Activated CD8-positive, alpha-beta memory T cell treated with anti-CD3 and anti-CD28 coated beads for 1 hour (primary cell): Measurements from ENCODE around the gene GPR3.
"Not testable (repeated sequence)": the region's sequence is repeated elsewhere in the genome, so short reads cannot be mapped to it uniquely, and the experiment has no call there.

Experiments used
- DNase-seq, 2 donors: peaks; one replicate each; pipeline ENCODE4 v3.0.0-alpha.2; 2020; ENCODE audit warnings: low read depth in 1 of 2; ENCODE audit errors: extremely low read depth in 1 of 2

The GPR3 gene

DNA sequence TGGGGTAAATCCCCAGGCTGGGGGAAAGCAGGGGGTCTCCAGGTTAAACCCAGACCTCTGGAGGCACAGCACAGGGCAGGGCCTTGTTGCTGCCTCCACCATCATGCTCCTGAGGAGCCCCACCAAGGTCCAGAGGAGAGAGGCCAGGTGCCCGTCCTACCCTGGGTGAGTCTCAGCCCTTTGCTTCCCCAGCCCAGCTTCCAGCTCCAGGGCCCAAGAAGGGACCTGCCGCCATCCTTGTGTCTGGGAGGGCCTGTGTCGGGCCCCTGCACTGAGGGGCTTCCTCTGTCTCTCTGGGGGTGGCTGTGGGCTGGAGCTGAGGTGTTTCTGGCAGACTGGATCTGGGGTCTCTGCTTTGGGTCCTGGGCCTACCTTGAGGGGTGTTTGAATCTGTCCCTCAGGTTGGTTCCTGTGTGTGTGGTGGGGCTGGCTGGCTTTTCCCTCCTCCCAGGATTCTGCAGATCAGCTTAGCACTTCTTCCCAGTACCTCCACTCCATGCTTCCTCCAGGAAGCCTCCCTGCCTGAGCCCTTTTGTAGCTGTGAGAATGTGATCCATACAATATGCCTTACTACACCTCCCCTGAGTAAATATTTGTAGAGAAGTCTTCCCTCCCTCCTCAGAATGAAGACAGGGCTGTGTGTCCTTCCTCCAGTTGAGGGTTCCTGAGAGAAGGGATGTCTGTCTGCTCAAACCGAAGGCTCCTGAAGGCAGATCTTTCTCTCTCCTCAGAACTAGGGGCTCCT lies 6.2 kb downstream of the GPR3 start:
- no peak for DNase-seq

DNA sequence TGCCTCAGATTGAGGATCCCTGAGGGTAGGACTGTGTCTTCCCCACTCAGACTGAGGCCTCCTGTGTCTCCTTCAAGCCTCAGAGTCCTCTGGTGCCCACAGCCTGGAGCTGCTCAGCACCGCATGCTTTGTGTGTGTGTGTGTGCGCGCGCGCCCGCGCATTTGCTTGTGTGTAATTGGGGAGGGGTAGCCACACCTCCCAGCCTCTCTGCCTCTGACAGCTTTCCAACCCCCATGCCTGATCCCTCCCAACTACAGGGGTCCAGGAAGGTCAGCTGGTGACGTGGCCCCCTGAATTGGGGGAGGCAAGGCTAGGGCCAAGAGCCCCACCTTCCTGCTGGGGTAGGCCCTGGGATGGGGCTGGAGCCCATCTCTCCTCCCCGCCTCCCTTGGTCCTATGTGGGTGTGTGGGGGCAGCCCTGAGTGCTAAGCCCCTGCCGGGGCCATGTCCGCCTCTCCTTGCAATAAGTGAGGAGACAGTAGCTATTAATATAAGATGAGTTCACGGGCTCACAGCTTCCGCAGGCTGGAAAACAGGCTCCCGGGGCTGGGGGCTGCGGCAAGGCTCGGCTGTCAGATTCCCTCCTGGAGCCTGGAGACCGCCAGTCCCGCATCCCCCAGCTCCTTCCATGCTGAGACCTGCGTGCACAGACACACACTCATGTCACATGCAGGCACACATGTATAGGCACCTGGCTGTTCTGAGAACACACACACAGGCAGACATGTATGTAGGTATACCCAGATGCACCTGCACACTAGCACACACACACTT lies 7.0 kb downstream of the GPR3 start:
- no peak for DNase-seq

DNA sequence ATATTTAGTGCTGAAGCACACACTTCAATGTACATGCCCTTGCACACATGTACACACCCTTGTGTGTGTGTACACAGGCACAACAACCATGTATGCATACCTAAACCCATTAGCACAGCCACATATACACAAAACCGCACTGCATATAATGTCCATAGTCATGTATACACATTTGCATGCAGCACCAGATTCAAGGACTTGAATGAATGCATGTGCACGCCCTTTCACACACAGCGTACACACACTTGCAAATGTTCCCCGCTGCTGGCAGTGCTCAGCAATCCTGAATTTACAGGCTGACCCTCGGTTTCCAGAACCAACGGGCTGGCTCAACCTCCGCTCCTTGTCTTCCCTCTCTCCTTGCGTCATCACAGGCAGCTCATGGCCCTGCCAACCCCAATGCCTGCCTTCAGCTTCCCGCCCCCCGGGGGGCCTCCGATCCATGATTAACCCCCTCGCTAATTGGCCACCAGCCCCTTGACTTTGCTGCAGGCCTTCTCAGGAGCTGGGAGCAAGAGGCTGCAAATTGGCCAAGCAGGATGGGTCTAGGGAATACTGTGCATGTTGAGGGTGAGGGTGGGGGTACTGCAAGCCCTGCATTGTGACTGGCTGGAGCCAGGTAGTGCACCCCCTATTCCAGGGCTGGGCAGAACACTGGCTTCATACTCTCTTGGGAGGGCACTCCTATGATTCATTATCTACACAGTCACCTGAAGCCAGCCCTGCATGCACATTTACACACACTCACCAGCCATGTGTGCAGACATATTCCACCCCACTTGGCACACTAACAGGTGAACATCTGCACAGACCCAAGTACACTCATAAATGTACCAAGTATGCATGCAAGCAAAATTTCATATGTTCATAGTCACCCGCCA lies 7.9 kb downstream of the GPR3 start:
- no peak for DNase-seq

DNA sequence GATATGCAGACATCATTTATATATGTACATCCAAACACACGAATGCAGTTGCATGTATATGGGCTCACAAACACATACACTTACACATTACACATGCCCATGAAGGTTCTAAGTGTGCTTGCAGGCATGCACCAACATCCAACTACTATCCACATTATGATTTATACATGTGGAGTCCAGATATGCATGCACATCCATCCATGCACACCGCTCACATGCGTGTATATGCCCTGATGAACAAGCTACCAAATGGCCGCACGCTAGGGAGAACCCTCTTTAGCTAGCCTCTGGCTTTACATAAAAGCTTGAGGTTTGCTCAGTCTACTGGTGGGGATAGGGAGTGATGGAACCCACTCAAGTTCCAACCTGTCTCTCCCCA lies 8.5 kb downstream of the GPR3 start:
- DNase-seq = no peak

DNA sequence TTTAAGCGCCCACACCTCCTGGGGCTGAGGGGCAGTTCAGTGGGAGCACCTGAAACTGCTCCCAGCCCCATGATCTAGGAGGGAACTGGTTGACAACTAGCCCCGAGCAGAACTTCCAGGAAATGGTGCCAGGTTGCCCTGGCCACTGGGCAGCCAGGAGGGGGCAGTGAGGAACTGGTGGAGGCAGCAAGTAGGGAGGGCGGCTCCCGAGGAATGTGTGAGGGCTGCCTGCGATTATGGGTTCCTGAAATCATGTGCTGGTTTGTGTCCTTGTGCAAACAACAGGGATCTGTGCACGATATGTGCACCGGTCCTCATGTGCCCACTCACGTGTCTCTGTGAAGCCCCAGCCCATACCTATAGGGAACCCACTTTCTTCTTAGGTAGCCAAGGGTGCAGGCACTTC lies 9.9 kb downstream of the GPR3 start:
- DNase-seq = no peak

GRCh38 chr1:27403065-27403726 lies 10.8 kb downstream of the GPR3 start:
- no peak for DNase-seq

DNA sequence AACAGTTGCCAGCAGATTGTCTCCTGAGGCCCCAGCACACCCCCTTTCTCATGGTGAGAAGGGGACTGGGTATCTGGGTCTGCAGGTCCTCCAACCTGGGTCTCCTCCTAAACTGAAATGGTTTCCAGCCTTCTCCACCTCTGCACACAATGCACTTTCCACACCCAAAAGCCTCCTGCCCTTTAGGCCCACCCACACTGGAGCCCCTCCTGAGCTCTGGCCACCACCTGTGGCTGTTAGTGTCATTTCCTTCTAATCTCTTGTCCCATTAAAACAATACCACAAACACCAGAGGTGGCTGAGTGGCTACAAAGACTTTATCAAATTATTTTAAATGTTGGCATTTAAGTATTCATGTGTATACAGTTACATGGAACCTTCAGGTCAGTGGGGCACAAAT lies 11.5 kb downstream of the GPR3 start:
- DNase-seq = no peak

DNA sequence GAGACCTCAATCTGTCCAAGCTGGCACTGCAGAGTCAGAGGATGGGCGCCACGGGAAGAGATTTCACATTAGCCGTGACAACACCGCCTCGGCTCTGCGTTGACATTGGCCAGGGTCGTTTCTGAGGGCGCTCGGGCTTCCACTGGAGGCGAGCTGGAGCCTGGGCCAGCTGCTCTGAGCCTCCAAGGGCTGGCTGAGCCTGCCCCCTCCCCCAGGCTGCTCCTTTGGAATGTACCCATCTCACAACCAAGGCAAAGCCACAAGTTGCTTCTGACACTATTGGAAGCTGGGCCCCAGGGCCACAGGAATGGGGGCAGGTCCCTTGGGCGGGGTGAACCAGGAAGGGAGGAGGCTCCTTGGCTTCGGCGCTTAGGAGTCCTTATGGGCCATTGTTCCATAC lies 12.7 kb downstream of the GPR3 start:
- DNase-seq = no peak

GRCh38 chr1:27405598-27406361 lies 13.4 kb downstream of the GPR3 start:
- not testable (repeated sequence) for DNase-seq

- no peak for DNase-seq
Observed at GRCh38 chr1:27406362-27406680, 13.9 kb downstream of the GPR3 start.

DNA sequence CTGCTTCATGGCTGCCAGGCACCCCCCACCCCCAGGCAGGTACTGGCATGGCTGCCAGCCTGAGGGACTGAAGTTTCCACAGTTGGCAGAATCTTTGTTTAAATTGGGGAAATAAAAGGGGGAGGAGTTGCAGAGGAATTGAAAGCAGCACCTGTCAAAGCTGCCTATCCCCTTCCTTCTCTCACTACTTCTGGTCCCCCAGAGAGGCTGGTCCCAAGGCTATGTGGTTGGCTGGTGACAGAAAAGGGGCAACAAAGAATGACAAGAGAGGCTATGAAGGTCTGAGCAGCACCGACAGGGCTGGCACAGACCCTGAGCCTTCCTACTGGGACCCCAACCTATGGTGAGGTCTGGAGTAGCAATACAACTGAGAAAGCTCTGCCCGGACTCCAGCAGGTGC lies 14.4 kb downstream of the GPR3 start:
- not testable (repeated sequence) for DNase-seq

DNA sequence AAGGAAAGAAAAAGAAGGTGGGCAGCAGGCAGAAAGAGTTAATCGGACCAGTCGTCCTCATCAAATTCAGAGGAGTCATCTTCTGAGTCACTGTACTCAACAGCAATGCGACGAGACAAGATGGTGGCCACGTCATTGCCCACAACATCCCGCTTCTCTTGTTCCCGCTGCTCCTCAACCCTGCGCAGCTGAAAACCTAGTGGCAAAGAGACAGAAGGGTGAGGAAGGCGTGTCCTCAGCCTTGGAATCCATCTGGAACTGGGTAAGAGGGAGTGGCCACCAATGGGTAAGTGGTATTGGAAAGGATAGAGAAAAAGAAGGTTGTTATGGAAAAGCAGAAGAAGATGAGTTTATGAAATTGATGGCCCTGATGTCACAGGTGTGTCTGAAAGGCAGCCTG lies 15.7 kb downstream of the GPR3 start:
- no peak for DNase-seq

DNA sequence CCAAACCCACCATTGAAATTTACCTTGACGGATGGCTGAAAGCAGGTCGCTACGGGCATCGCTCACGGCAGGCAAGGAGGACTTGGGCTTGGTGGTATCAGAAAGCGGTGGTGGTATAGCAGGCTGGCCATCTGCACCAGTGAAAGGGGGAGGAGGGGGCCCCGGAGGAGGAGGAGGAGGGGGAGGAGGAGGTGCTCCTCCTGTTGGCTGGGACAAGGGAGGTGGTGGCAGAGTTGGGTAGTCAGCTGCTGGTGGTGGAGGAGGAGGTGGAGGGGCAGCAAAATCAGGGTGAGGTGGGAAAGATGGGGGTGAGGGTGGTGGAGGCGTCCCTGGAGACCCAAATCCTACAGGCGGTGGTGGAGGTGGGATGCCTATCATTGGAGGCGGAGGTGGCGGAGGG lies 17.2 kb downstream of the GPR3 start:
- DNase-seq = no peak

GRCh38 chr1:27410709-27411108 lies 18.3 kb downstream of the GPR3 start:
- DNase-seq = no peak

DNA sequence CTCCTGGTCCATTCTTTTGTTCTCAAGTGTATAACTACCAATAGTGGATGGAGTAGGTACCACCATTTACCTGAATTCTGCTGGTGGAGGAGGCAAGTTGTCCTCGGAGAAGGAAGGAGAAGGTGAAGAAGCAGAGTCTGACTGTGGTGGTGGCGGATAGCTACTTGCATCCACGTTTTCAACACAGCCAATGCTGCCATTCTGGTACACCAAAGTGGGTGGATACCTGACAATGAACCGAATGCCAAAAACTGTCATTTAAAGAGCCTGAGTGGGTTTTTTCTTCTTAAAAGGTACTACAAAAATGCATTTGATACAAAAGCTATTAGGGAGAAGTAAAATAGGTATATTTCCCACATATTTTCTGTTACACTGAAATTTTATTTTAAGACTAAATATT lies 20.1 kb downstream of the GPR3 start:
- DNase-seq = no peak

GRCh38 chr1:27413004-27413403 lies 20.6 kb downstream of the GPR3 start:
- DNase-seq = no peak

GRCh38 chr1:27414091-27414490 lies 21.7 kb downstream of the GPR3 start:
- DNase-seq = no peak

DNA sequence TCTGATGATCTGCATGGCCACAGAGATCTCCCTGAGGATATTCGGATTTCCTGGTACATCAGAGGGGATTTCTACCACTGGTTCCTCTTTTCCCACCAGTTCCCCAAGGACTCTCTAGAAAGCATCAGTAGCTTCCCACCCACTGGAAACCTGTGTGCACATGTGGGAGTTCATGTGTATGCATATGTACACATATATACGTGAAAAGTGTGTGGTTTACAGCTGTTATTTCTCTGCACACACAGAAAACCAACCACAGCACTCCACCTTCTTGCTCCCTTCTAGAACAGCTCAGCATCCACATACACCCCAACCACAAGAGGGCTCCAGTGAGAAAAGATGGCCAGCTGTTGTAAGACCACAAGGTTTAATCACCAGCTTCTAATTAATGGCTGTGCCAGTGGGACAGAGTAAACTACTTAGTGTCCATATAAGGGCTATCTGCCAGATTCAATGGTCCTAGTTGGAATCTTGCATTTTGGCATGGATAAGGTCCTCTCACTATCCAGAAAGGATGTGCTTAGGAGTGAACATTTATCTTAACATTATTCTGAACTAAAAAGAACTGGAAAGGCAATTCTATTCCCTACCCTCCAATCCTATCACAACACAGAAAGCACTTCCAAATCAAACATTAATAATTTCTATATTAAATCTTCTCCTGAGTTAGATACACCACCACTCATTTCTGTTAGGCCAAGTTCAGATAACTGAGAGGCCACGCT lies 24.1 kb downstream of the GPR3 start:
- no peak for DNase-seq

- no peak for DNase-seq
Observed at GRCh38 chr1:27417713-27418112, 25.3 kb downstream of the GPR3 start.
